GM12891 (cell line): ENCODE results near the gene LMBRD1. TPM values are rescaled to one million over a fixed set of nuclear protein-coding genes. Genes with fewer than 3 reads are reported as not detected.
A peak's percentile ranks its signal among the peaks of the same experiment; 100 is the strongest.
"Not testable (repeated sequence)": the region's sequence is repeated elsewhere in the genome, so short reads cannot be mapped to it uniquely, and the experiment has no call there.

Experiments used
- DNase-seq: peaks from one replicate; pipeline ENCODE4 v3.0.0; 2011; ENCODE audit warnings: low spot score; ENCODE audit not compliant: insufficient read length
- FAIRE-seq: peaks from 2 replicates; lab custom pipeline; 2011; peaks lifted over from hg19 to GRCh38; lab: Jason Lieb, UNC
- PAX5 ChIP-seq: IDR thresholded peaks from 2 replicates; pipeline ENCODE4 v1.6.1; 2011; ENCODE audit warnings: low read length, moderate library complexity, mild to moderate bottlenecking; ENCODE audit not compliant: insufficient read depth, severe bottlenecking
- POLR2A ChIP-seq: IDR thresholded peaks from 2 replicates; pipeline ENCODE4 v1.6.1; 2011; ENCODE audit warnings: low read depth, low read length, control low read depth
- POLR2AphosphoS5 ChIP-seq: IDR thresholded peaks from 2 replicates; pipeline ENCODE4 v1.6.1; 2011; ENCODE audit warnings: low read depth, low read length, control low read depth
- POU2F2 ChIP-seq: IDR thresholded peaks from 2 replicates; pipeline ENCODE4 v1.6.1; 2011; ENCODE audit warnings: low read depth, mild to moderate bottlenecking, control low read depth, low read length, moderate library complexity
- SPI1 ChIP-seq: IDR thresholded peaks from 2 replicates; pipeline ENCODE4 v1.6.1; 2011; ENCODE audit warnings: low read depth, low read length, control low read depth
- TAF1 ChIP-seq: IDR thresholded peaks from 2 replicates; pipeline ENCODE4 v1.6.1; 2011; ENCODE audit warnings: low read depth, low read length, control low read depth
- polyA plus RNA-seq: library from polyadenylated mRNA; unstranded; fragments of >200 nt; gene quantifications from one replicate; pipeline ENCODE4 v1.2.1, GENCODE V29; 2012; ENCODE audit warnings: low read depth, missing spikeins, inconsistent platforms; ENCODE audit not compliant: missing spikeins

The LMBRD1 gene
- 13.4 TPM for polyA plus RNA-seq

DNA sequence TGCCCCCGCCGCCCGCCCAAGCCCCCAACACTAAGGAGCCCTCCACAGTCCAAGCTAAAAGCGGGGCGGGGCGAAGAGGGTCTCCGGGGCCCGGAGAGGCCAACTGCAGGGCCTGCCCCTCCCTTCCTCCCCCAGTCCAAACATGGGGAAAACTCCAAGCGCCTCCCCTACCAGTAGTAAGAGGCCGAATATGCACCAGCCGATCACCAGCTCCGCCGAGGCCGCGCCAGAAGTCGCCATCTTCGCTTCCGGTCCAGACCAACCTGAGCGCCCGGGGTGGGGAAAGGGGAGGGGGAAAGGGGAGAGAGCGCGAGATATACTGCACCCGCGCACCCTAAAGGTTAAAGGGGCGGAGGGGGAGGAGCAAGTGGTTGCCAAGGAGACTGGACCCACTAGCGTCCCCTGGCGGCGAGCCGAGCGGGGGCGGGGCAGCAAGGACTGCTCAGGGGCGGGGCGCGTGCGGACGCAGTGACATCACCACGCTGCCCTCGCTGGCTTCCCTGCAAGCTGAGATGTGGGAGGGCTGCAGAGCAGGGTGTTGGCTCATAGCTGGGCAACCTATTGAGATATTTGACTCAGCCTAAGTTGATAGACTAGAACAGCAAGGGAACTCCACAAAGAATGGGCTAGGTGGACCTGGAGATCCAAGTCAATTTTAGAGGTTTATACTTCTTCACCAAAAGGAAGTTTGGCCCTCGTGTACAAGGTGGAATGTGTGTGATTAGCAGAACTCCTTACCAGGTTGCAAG, at the start of gene LMBRD1:
Gene LMBRD1, minus strand, starts transcription at position 369 of the 749 bp plus-strand sequence. Its CDS starts 129 bp downstream, at position 240.
- DNase-seq (peak; percentile 75), FAIRE-seq (peak; percentile 99)
- TF ChIP-seq POU2F2, result 0 out of 2 replicates have a peak, but pooled peaks have one; percentile 22
- TF ChIP-seq PAX5, result no peak
- peak; percentile 88 for TF ChIP-seq TAF1
- TF ChIP-seq SPI1, result 0 out of 2 replicates have a peak, but pooled peaks have one; percentile 25
- TF ChIP-seq POLR2A, result peak; percentile 71; the same call in 1 of the 2 replicates

DNA sequence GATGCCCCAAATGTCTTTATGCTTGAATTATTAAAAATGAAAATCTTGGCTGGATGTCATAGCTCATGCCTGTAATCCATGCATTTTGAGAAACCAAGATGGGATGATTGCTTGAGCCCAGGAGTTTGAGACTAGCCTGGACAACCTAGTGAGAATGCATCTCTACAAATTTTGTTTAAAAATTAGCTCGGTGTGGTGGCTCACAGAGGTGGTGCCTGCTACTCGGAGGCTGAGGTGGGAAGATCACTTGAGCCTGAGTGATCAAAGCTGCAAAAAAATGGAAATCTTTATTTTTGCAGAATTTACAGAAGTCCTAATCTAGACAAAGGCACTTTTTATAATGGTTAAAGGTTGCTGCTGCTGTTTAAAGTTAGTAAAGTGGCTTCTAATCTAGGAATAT, 49.5 kb upstream of the LMBRD1 start:
- FAIRE-seq (no peak), DNase-seq (no peak)
- TF ChIP-seq POU2F2 (no peak), PAX5 (no peak), POLR2A (no peak), POLR2AphosphoS5 (no peak), TAF1 (no peak), SPI1 (no peak)

DNA sequence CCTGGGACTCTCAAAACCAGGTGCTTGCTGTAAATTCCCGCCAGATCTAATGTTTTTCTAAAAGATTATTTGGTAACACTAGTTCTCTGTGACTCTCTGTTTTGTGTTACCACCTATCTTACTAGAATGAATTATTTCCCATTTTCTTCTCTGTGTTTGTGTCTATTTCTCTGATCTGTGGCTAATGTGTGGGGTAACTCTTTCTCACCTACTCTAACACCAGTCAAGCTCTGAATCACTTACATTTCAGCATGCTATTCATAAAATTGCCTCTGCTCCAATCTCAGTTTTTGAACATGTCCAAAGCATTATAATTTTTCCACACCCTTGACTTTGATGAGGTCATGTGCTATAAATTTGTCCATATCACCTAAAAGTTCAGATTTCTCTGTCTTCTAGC, 46.4 kb upstream of the LMBRD1 start:
- DNase-seq (no peak), FAIRE-seq (peak; percentile 40)

DNA sequence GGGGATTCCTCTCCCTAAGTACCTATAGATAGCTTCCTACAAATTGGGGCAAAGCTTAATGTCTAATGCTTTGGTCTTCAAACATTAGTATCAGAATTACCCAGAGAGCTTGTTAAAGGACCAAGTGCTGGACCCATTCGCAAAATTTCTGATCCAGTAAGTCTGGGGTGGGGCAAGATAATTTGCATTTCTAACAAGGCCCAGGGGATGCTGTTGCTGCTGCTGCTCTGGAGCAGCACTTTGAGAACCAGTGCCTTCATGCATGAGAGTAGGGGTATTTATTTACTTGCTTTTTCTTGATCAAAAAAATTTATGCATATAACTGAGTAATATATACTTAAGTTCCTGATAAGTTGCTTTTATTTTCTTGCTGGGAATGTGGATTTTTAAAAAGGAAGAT, 45.1 kb upstream of the LMBRD1 start:
- DNase-seq, result no peak
- no peak for FAIRE-seq
- TF ChIP-seq POLR2A (no peak), PAX5 (no peak), TAF1 (no peak), POU2F2 (no peak), SPI1 (no peak), POLR2AphosphoS5 (no peak)

More for the DNA sequence above, 46.4 kb upstream of the LMBRD1 start:
- TF ChIP-seq POLR2A (no peak), POU2F2 (no peak), PAX5 (no peak), SPI1 (no peak)

DNA sequence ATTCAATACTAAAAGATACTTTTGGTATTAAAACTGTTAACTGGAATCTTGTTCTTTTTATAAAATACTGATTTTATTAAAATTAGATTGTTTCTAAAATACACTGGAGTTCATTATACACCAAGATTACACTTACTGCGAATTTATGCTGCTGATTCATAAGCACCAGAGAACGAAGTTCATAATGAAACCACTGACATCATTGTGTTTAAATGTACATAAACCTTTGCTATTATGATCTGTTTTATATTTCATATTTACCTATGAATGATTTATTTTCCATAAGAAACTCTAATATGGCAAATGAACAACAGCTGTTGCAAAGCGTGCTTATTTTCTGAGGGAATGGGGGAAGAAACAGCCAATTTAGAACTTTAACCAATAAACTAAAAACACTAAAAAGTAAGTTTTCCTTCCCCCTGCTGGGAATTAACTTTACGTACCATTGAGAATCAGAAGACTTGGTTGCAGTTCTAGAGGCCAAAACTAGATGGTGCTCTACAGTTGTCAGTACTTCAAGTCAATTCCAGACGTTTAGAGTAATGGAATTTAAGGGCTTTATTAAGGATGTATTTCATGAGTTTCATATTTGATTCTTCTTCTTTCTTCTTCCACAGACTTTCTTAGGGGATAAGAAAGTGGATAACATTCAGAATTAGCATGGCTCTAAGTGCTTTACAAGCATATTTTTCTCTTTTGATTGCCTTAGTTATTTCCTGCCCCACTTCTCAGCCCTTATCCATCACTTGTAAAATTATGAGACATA, 38.8 kb upstream of the LMBRD1 start:
- DNase-seq, result no peak

DNA sequence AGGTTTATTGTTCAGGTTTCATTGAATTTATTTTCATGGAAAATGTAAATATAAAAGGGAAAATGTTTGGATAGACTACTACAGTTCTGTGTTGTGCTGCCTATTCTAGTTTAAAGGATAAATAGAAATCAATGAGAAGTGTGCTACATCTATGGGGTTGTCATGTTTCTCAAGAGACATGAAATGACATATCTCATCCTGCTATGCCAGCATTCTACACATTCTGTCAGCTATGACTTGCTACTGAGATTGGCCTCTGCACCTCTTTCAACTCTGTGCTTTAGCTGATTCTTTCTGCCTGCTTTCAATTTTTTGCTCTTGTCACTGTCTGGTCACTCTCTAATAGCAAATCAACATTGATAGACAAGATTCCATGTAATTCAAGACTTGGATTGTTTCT, 35.7 kb upstream of the LMBRD1 start:
- FAIRE-seq (peak; percentile 58), DNase-seq (no peak)
- no peak for TF ChIP-seq PAX5
- no peak for TF ChIP-seq SPI1
- TF ChIP-seq POU2F2, result no peak
- no peak for TF ChIP-seq POLR2AphosphoS5
- TF ChIP-seq POLR2A, result no peak
- TF ChIP-seq TAF1, result no peak

More for the DNA sequence above, 38.8 kb upstream of the LMBRD1 start:
- FAIRE-seq, result peak; percentile 43
- TF ChIP-seq PAX5, result no peak
- TF ChIP-seq POU2F2, result no peak
- no peak for TF ChIP-seq TAF1
- TF ChIP-seq POLR2A, result no peak
- TF ChIP-seq POLR2AphosphoS5, result no peak
- TF ChIP-seq SPI1, result no peak

DNA sequence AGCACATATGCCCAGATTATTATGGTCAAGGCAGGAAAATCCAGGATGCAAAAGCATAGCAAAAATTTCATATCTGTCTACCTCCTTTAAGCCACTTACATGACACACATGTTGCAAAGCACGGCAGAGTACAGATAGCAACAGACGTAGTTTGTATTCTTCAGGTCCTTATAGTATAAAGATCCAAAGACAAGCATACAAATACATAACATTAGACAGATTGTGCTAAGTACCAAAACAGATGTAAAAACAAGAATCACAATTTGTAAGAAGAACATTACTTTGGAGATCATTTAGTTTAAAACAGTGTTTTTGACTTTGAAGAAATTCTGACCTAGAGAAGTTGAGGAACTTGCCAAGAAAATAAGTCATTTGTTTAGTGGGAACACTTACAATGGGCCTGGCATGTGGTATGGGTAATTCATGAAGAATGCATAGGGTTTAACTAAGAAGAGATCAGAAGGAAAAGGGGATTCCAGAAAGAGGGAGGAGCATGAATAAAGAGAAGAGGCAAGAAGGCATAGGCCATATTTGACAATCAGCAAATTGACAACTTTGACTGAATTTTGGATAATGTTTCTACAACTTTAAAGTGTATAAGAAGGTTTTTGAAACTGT, 30.6 kb upstream of the LMBRD1 start:
- no peak for DNase-seq
- no peak for TF ChIP-seq SPI1
- no peak for TF ChIP-seq TAF1
- TF ChIP-seq PAX5, result no peak
- TF ChIP-seq POLR2A, result no peak
- no peak for FAIRE-seq

DNA sequence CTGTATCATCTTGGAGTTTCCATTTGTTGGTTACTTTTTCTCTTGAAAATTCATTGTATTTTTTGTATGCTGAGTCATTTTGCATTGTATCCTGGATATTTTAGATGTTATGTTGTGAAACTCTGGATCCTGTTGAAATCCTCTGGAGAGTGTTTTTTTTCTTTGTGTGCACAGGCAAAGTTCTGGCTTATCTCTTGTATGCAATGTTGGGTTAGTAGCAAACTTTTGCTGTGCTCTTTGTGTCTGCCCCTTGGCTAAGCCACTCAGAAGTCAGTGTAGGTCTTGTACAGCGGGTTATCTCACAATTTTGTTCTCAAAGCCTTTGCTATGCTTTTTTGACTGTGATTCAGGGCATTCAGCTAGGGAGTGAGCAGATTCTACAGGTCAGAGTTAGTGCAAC, 29.1 kb upstream of the LMBRD1 start:
- no peak for FAIRE-seq
- DNase-seq, result no peak
- TF ChIP-seq POU2F2, result no peak

DNA sequence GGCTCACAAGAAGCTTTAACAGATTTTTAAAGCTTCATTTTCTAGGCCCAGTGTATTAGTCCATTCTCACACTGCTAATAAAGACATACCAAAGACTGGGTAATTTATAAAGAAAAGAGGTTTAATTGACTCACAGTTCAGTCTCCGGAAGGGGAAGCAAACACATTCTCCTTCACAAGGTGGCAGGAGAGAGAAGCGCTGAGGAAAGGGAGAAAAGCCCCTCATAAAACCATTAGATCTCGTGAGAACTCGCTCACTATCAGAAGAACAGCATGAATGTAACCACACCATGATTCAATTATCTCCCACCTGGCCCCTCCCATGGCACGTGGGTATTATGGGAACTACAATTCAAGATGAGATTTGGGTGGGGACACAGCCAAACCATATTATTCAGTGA, 27.5 kb upstream of the LMBRD1 start:
- FAIRE-seq, DNase-seq: not testable (repeated sequence)

DNA sequence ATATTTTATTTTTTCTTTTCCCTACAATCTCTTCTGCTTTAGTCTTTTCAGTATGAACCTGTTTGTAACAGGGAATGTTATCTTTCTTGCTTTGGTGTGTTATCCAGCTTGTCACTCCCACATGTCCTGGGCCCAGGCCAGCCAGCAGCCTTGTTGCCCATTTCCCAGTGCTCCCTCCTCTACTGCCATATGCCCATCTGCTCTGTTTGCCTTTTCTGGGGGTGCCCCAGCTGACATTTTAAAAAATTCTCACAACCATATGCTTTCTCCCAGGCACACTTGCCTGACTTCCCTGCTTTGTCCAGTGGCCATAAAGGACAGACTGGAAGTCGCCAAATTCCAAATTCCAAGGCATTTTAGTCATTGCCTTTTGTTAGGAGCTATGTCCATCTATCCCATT, 23.6 kb upstream of the LMBRD1 start:
- DNase-seq (no peak), FAIRE-seq (no peak)
- TF ChIP-seq TAF1, result no peak
- TF ChIP-seq SPI1, result no peak
- no peak for TF ChIP-seq POU2F2
- no peak for TF ChIP-seq POLR2A
- TF ChIP-seq POLR2AphosphoS5, result no peak
- no peak for TF ChIP-seq PAX5
